ENCODE measurements around the gene C1orf94.

Gene C1orf94

DNA sequence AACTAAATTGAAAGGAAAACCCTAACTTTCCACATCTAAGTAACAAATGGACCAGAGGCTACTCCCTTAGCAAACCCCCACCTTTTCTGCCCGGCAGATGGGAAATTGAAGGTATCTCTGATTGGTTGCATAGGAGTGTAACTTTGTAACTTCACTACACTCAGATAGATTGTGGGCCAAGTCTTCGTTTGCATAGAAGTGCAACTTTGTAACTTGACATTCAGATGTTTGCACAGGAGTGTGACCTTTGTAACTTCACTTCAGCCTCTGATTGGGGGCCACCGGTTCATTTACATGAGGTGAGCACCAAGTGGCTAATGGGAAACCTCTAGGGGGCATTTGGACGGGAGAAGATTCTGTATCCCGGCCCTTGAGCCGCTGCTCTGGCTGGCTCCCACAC is 59.4 kb downstream of the C1orf94 start:
- Histone ChIP-seq H3K9me2 (replicated peaks; ENCODE audit: insufficient read depth, low read length) (no peaks in the 10 kb centered on the region), H4K20me1 (ENCODE audit: low read depth, low read length) (no peaks in the 10 kb centered on the region), H3K79me2 (ENCODE audit: insufficient read depth, low read length) (no peaks in the 10 kb centered on the region), H3K27me3 (ENCODE audit: low read length) (no peaks in the 10 kb centered on the region), H3F3A (ENCODE audit: insufficient read depth) (no peaks in the 10 kb centered on the region), H3K9me3 (ENCODE audit: insufficient read depth, low read length) (no peaks in the 10 kb centered on the region), H3K4me3 (ENCODE audit: insufficient read depth, low read length, poor library complexity, severe bottlenecking) (no peak overlapping the region), H3K9ac (ENCODE audit: low read length) (no peak overlapping the region), H2AFZ (ENCODE audit: low read depth, low read length, severe bottlenecking) (no peak overlapping the region), H3K36me3 (ENCODE audit: low read length) (no peaks in the 10 kb centered on the region), H3K27ac (ENCODE audit: low read depth, low read length) (no peak overlapping the region), H3K4me2 (ENCODE audit: low read depth, low read length, poor library complexity, severe bottlenecking) (no peak overlapping the region)
- TF ChIP-seq EZH2phosphoT487 (conservative IDR thresholded peaks at IDR 0.05; ENCODE audit: low read length), result no peak
- TF ChIP-seq, protein P1, sequence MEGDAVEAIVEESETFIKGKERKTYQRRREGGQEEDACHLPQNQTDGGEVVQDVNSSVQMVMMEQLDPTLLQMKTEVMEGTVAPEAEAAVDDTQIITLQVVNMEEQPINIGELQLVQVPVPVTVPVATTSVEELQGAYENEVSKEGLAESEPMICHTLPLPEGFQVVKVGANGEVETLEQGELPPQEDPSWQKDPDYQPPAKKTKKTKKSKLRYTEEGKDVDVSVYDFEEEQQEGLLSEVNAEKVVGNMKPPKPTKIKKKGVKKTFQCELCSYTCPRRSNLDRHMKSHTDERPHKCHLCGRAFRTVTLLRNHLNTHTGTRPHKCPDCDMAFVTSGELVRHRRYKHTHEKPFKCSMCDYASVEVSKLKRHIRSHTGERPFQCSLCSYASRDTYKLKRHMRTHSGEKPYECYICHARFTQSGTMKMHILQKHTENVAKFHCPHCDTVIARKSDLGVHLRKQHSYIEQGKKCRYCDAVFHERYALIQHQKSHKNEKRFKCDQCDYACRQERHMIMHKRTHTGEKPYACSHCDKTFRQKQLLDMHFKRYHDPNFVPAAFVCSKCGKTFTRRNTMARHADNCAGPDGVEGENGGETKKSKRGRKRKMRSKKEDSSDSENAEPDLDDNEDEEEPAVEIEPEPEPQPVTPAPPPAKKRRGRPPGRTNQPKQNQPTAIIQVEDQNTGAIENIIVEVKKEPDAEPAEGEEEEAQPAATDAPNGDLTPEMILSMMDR (IDR thresholded peaks at IDR 0.05; ENCODE audit: insufficient read depth, low read length, poor library complexity, severe bottlenecking), result no peak

DNA sequence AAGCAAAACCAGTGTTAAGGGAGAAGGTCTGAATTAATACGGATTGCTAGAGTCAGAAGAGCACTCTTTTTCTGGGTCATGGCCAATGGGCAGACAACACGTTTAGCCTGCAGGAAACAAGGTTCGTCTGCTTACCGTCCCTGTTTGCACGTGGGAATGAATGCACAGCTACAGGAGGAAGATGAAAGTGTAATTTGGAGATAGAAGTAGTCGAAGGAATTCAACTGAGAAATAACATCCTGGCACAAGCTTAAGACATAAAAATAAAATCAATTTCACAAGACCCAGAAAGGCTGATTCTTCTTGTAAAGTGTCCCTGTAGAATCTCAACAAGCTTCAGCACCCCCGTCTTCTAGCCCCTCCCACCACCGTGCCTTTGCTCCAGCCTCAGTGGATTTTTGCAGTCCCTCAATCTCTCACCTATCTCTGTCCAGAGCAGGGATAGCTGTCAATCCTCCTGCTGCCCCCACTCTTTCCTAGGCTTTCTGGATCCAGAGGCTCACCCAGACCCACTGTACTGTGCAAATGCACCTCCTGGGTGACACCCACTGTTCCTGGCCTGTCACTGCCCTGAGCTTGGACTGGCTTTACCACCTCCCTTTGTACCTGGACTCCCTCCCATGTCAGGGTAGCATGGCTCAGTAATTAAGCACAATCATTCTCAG is 60.6 kb downstream of the C1orf94 start:
- no peak overlapping the region for H3K9ac ChIP-seq (ENCODE audit: low read length)
- no peaks in the 10 kb centered on the region for H3F3A ChIP-seq (ENCODE audit: insufficient read depth)
- no peak overlapping the region for H3K27ac ChIP-seq (ENCODE audit: low read depth, low read length)
- no peaks in the 10 kb centered on the region for H3K27me3 ChIP-seq (ENCODE audit: low read length)
- no peaks in the 10 kb centered on the region for H3K36me3 ChIP-seq (ENCODE audit: low read length)
- no peak for TF ChIP-seq EZH2phosphoT487 (conservative IDR thresholded peaks at IDR 0.05; ENCODE audit: low read length)
- TF ChIP-seq, protein P1 (IDR thresholded peaks at IDR 0.05; ENCODE audit: insufficient read depth, low read length, poor library complexity, severe bottlenecking), result no peak
- H4K20me1 ChIP-seq (ENCODE audit: low read depth, low read length), result no peaks in the 10 kb centered on the region
- no peak overlapping the region for H3K4me3 ChIP-seq (ENCODE audit: insufficient read depth, low read length, poor library complexity, severe bottlenecking)
- no peaks in the 10 kb centered on the region for H3K79me2 ChIP-seq (ENCODE audit: insufficient read depth, low read length)
- H3K9me2 ChIP-seq (replicated peaks; ENCODE audit: insufficient read depth, low read length), result no peaks in the 10 kb centered on the region
- H3K4me2 ChIP-seq (ENCODE audit: low read depth, low read length, poor library complexity, severe bottlenecking), result no peak overlapping the region
- H3K9me3 ChIP-seq (ENCODE audit: insufficient read depth, low read length), result no peaks in the 10 kb centered on the region
- no peak overlapping the region for H2AFZ ChIP-seq (ENCODE audit: low read depth, low read length, severe bottlenecking)

DNA sequence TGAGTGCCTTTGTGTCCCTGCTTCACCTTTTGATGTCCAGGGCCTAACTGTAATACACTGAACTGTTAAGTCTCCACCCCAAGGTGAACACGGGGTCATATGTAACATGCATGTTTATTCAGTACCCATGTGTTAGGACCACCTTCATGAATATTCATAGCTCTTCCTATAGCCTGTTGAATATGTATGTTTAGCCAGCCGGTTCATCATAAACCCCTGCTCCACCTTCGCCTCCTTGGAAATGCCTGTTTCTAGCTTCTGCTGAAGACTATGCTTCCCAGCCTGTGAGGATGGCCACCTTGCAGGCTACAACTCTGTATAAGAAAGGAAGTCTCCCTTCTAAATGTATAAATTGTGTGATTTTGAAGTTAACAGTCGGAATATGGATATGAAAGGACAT is 69.3 kb downstream of the C1orf94 start:
- H3K27ac ChIP-seq (ENCODE audit: low read depth, low read length), result no peak overlapping the region
- H3K79me2 ChIP-seq (ENCODE audit: insufficient read depth, low read length), result no peaks in the 10 kb centered on the region
- no peak overlapping the region for H3K4me2 ChIP-seq (ENCODE audit: low read depth, low read length, poor library complexity, severe bottlenecking)
- H3K27me3 ChIP-seq (ENCODE audit: low read length), result no peaks in the 10 kb centered on the region
- no peak overlapping the region for H3K4me3 ChIP-seq (ENCODE audit: insufficient read depth, low read length, poor library complexity, severe bottlenecking)
- H3K9me2 ChIP-seq (replicated peaks; ENCODE audit: insufficient read depth, low read length), result no peaks in the 10 kb centered on the region
- no peak overlapping the region for H2AFZ ChIP-seq (ENCODE audit: low read depth, low read length, severe bottlenecking)
- H3K9ac ChIP-seq (ENCODE audit: low read length), result no peak overlapping the region
- no peaks in the 10 kb centered on the region for H3F3A ChIP-seq (ENCODE audit: insufficient read depth)
- no peaks in the 10 kb centered on the region for H3K36me3 ChIP-seq (ENCODE audit: low read length)
- TF ChIP-seq, protein P1 (IDR thresholded peaks at IDR 0.05; ENCODE audit: insufficient read depth, low read length, poor library complexity, severe bottlenecking), result no peak
- TF ChIP-seq EZH2phosphoT487 (conservative IDR thresholded peaks at IDR 0.05; ENCODE audit: low read length), result no peak
- no peaks in the 10 kb centered on the region for H3K9me3 ChIP-seq (ENCODE audit: insufficient read depth, low read length)
- no peaks in the 10 kb centered on the region for H4K20me1 ChIP-seq (ENCODE audit: low read depth, low read length)
